SK-N-SH (cell line): ENCODE results near the gene CYBRD1. TPM values are rescaled to one million over a fixed set of nuclear protein-coding genes. Genes with fewer than 3 reads are reported as not detected.
"Not testable (repeated sequence)": the region's sequence is repeated elsewhere in the genome, so short reads cannot be mapped to it uniquely, and the experiment has no call there.

Experiments used
- CTCF ChIA-PET: fragments of 300-600, 350-600 bp; formaldehyde crosslinking; extraction: SDS; loops from one replicate; lab custom pipeline; 2021; lab: Yijun Ruan, JAX
- POLR2A ChIA-PET: fragments of 350-600 bp; sonication (Branson Sonifier 250); formaldehyde crosslinking; extraction: SDS; loops from one replicate; lab custom pipeline; 2020; ENCODE audit warnings: antibody characterized with exemption, inconsistent platforms; lab: Yijun Ruan, JAX
- DNase-seq: peaks from one replicate; pipeline ENCODE4 v3.0.0; 2012
- H2AFZ ChIP-seq: fragments of 200-600 bp; sonication (generic); 2 replicates; pipeline ENCODE4 v1.8.1; 2016; ENCODE audit warnings: antibody characterized with exemption, mild to moderate bottlenecking, low read depth
- H3F3A ChIP-seq: fragments of 200-600 bp; sonication (generic); replicated peaks from 2 replicates; pipeline ENCODE3; 2016; ENCODE audit warnings: antibody characterized with exemption, mild to moderate bottlenecking; ENCODE audit not compliant: insufficient read depth
- H3K27ac ChIP-seq, 2 experiments: fragments of 200-500 bp in 1 of 2; fragments of 200-600 bp in 1 of 2; sonication (Bioruptor generic) in 1 of 2; sonication (generic), shearing (Covaris generic) in 1 of 2; 2 replicates each; pipeline versions ENCODE4 v1.5.1 to v1.6.1; 2014 to 2016; ENCODE audit warnings: low read depth in 2 of 2, inconsistent platforms in 1 of 2, low read length in 1 of 2, mild to moderate bottlenecking in 1 of 2, mixed read lengths in 1 of 2
- H3K27me3 ChIP-seq: fragments of 200-600 bp; sonication (generic), shearing (Covaris generic); 2 replicates; pipeline ENCODE4 v1.6.1; 2016; ENCODE audit warnings: mixed run types; ENCODE audit not compliant: insufficient read depth
- H3K36me3 ChIP-seq, 2 experiments: fragments of 200-500 bp in 1 of 2; fragments of 200-600 bp in 1 of 2; sonication (Bioruptor generic) in 1 of 2; sonication (generic) in 1 of 2; replicated peaks in 1 of 2; 2 replicates each; pipeline versions ENCODE3 to v1.5.1; 2014 to 2016; ENCODE audit warnings: low read length in 1 of 2, mild to moderate bottlenecking in 1 of 2; ENCODE audit not compliant: insufficient read depth in 2 of 2, control insufficient read depth in 1 of 2
- H3K4me1 ChIP-seq, 2 experiments: fragments of 200-500 bp in 1 of 2; fragments of 200-600 bp in 1 of 2; sonication (Bioruptor generic) in 1 of 2; sonication (generic), shearing (Covaris generic) in 1 of 2; 2 replicates each; pipeline versions ENCODE4 v1.5.1 to v1.6.1; 2014 to 2016; ENCODE audit warnings: low read depth in 1 of 2, low read length in 1 of 2, mixed run types in 1 of 2; ENCODE audit not compliant: insufficient read depth in 2 of 2, control insufficient read depth in 1 of 2
- H3K4me2 ChIP-seq: fragments of 200-600 bp; sonication (generic), shearing (Covaris generic); 2 replicates; pipeline ENCODE4 v1.6.1; 2017; ENCODE audit warnings: mixed run types
- H3K4me3 ChIP-seq, 2 experiments: fragments of 200-500 bp in 1 of 2; fragments of 200-600 bp in 1 of 2; sonication (Bioruptor generic) in 1 of 2; sonication (generic), shearing (Covaris generic) in 1 of 2; 2 replicates each; pipeline versions ENCODE4 v1.5.1 to v1.8.1; 2014 to 2016; ENCODE audit warnings: low read depth in 2 of 2, inconsistent platforms in 1 of 2, low read length in 1 of 2, mild to moderate bottlenecking in 1 of 2, mixed read lengths in 1 of 2, moderate library complexity in 1 of 2
- H3K79me2 ChIP-seq: fragments of 200-600 bp; sonication (generic); 2 replicates; pipeline ENCODE4 v1.8.1; 2017; ENCODE audit warnings: mild to moderate bottlenecking; ENCODE audit not compliant: insufficient read depth
- H3K9ac ChIP-seq: fragments of 200-600 bp; sonication (generic); 2 replicates; pipeline ENCODE4 v1.6.1; 2017; ENCODE audit warnings: mixed run types
- H3K9me2 ChIP-seq: fragments of 200-600 bp; sonication (generic); 2 replicates; pipeline ENCODE4 v1.6.1; 2017; ENCODE audit warnings: mixed run types
- H3K9me3 ChIP-seq: fragments of 200-600 bp; sonication (generic); 2 replicates; pipeline ENCODE4 v1.6.1; 2017; ENCODE audit warnings: mixed run types, mild to moderate bottlenecking, moderate library complexity
- H4K20me1 ChIP-seq: fragments of 200-600 bp; sonication (generic); 2 replicates; pipeline ENCODE4 v1.6.1; 2017; ENCODE audit warnings: mild to moderate bottlenecking, mixed run types; ENCODE audit not compliant: insufficient read depth
- JUND ChIP-seq: IDR thresholded peaks from 2 replicates; pipeline ENCODE4 v1.4.0; 2012
- MEF2A ChIP-seq: IDR thresholded peaks from 2 replicates; pipeline ENCODE4 v1.4.0; 2012; ENCODE audit warnings: low read depth, borderline replicate concordance
- RCOR1 ChIP-seq: fragments of 150-350 bp; IDR thresholded peaks from 2 replicates; pipeline ENCODE4 v1.6.1; 2017; ENCODE audit warnings: antibody characterized with exemption, low read length
- SIN3A ChIP-seq: IDR thresholded peaks from 2 replicates; pipeline ENCODE4 v1.6.1; 2012; ENCODE audit warnings: low read depth, mild to moderate bottlenecking, low read length, moderate library complexity, borderline replicate concordance
- TEAD4 ChIP-seq: IDR thresholded peaks from 2 replicates; pipeline ENCODE4 v1.4.0; 2012; ENCODE audit warnings: mild to moderate bottlenecking, borderline replicate concordance; ENCODE audit not compliant: insufficient read depth
- WGBS: methylation state at CpG from one replicate; pipeline ENCODE4 v1.1.6; 2017; ENCODE audit warnings: low lambda C conversion rate; 5-methylcytosine and 5-hydroxymethylcytosine counted together
- polyA plus RNA-seq, 3 experiments: library from polyadenylated mRNA; depleted of rRNA; stranded (reverse); fragments of >200 nt; gene quantifications; 2 replicates each; pipeline ENCODE4 v1.2.3, GENCODE V29; 2012
- TF ChIP-seq, protein P1 (sequence below): fragments of 150-350 bp; IDR thresholded peaks from 2 replicates; pipeline ENCODE4 v1.6.1; 2017; ENCODE audit warnings: antibody characterized with exemption, low read length, low read depth, borderline replicate concordance
- TF ChIP-seq, protein P2 (sequence below): fragments of 200-600 bp; sonication (generic); IDR thresholded peaks from 2 replicates; pipeline ENCODE4 v1.6.1; 2017; ENCODE audit warnings: antibody characterized with exemption, mild to moderate bottlenecking, moderate library complexity
- TF ChIP-seq, protein P3 (sequence below): IDR thresholded peaks from 2 replicates; pipeline ENCODE4 v1.4.0; 2012; ENCODE audit warnings: low read depth

The CYBRD1 gene
- polyA plus RNA-seq, 1 of the 3 experiments (the other 2 are of a cell fraction) = 21.1 TPM

DNA sequence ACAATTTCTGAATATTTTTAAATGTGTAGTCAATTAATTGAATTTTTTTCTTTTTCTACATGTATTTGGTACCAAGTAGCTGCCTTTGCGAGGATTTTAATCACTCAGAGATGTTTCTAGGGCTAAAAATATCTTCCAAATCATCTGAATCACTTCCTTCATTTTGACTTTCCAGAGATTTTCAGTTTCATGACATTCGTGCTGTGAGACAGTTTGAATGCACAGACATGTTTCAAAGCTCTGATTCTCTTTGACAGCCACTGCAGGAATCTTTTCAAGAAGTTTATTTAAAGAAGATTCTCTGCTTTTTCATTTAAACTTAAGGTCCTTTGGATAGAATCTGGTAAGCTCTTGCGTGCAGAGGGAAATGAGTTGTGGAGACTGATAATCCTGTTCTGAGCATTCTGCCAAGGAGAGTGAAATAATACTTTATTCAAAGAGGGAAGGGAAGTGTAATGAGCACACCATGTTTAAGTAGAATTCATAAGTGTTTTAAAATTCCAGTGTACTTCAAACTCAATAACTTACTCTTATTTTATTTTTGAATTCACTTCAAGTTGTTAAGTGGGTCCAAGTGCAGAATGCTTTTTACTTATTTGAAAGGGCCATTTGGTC is 9.7 kb downstream of the CYBRD1 start (continued):
- TF ChIP-seq, protein P1, sequence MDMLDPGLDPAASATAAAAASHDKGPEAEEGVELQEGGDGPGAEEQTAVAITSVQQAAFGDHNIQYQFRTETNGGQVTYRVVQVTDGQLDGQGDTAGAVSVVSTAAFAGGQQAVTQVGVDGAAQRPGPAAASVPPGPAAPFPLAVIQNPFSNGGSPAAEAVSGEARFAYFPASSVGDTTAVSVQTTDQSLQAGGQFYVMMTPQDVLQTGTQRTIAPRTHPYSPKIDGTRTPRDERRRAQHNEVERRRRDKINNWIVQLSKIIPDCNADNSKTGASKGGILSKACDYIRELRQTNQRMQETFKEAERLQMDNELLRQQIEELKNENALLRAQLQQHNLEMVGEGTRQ = no peak
- TF ChIP-seq SIN3A = no peak

DNA sequence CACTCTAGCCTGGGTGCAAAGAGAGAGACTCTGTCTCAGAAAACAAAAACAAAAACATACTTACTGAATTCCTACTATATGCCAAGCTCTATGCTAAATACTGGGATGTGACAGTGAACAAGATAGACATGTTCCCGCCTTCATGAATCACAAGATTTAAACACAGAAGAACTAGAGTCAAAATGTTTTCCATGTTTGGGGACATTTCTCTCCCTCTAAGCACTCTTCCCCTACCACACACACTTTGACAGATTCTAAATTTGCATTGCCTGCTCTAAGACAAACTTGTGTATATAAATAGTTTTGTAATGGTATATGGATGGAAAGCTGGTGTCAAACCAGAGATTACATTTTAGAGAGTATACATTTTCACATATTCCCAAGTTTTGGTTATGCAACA is 11.1 kb downstream of the CYBRD1 start:
- 95% methylated on average over 1 of the region's 1 CpG for WGBS
- no peak overlapping the region for H3K9ac ChIP-seq
- H3K9me3 ChIP-seq = no peaks in the 10 kb centered on the region
- H3K4me2 ChIP-seq = no peak overlapping the region
- peaks cover 0 to 4% of the 10 kb centered on the region in 2 experiments; a peak in 1 of 4 replicates for H3K4me1 ChIP-seq
- no peak for DNase-seq
- no peak overlapping the region; a peak in 1 of 4 replicates for H3K27ac ChIP-seq
- H3K4me3 ChIP-seq = no peak overlapping the region
- ChIA-PET CTCF (no interaction called here), POLR2A (no interaction called here)
- no peaks in the 10 kb centered on the region for H3K36me3 ChIP-seq
- H3K79me2 ChIP-seq = peaks cover 80% of the 10 kb centered on the region
- H3K9me2 ChIP-seq = no peaks in the 10 kb centered on the region
- TF ChIP-seq TEAD4 (no peak), JUND (no peak), MEF2A (no peak), RCOR1 (no peak)
- TF ChIP-seq, protein P2, sequence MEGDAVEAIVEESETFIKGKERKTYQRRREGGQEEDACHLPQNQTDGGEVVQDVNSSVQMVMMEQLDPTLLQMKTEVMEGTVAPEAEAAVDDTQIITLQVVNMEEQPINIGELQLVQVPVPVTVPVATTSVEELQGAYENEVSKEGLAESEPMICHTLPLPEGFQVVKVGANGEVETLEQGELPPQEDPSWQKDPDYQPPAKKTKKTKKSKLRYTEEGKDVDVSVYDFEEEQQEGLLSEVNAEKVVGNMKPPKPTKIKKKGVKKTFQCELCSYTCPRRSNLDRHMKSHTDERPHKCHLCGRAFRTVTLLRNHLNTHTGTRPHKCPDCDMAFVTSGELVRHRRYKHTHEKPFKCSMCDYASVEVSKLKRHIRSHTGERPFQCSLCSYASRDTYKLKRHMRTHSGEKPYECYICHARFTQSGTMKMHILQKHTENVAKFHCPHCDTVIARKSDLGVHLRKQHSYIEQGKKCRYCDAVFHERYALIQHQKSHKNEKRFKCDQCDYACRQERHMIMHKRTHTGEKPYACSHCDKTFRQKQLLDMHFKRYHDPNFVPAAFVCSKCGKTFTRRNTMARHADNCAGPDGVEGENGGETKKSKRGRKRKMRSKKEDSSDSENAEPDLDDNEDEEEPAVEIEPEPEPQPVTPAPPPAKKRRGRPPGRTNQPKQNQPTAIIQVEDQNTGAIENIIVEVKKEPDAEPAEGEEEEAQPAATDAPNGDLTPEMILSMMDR = no peak
- TF ChIP-seq, protein P3, sequence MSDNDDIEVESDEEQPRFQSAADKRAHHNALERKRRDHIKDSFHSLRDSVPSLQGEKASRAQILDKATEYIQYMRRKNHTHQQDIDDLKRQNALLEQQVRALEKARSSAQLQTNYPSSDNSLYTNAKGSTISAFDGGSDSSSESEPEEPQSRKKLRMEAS = no peak
- no peak overlapping the region for H2AFZ ChIP-seq
- 0 out of 2 replicates have a peak, but pooled peaks cover 5% of the 10 kb centered on the region for H4K20me1 ChIP-seq
- H3F3A ChIP-seq = peaks cover 23% of the 10 kb centered on the region
- no peaks in the 10 kb centered on the region for H3K27me3 ChIP-seq

DNA sequence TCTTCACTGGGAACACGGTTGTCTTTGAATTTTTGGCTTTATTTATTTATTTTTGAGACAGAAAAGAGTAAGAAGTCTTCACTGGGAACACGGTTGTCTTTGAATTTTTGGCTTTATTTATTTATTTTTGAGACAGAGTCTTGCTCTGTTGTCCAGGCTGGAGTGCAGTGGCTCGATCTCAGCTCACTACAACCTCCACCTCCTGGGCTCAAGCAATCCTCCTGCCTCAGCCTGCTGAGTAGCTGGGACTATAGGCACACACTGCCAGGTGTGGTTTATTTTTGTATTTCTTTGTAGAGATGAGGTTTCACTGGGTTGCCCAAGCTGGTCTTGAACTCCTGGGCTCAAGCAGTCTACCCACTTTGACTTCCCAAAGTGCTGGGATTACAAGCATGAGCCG is 13.3 kb downstream of the CYBRD1 start:
- H3K4me3 ChIP-seq, POLR2A ChIA-PET, H3K4me1 ChIP-seq, H3K9me2 ChIP-seq, H3K9me3 ChIP-seq, H3K9ac ChIP-seq, H3K4me2 ChIP-seq, DNase-seq, H3K36me3 ChIP-seq, H4K20me1 ChIP-seq, H2AFZ ChIP-seq, H3K27me3 ChIP-seq, H3K27ac ChIP-seq: not testable (repeated sequence)
- peaks cover 59% of the 10 kb centered on the region for H3K79me2 ChIP-seq
- WGBS = 90% methylated on average over 4 of the region's 4 CpGs
- H3F3A ChIP-seq = peaks cover 23% of the 10 kb centered on the region
- CTCF ChIA-PET = interaction anchor here (1.1 kb wide), 1 partner anchor 16 kb away, joined by 3 read pairs; no protein-coding TSS in a partner anchor
